ENCODE results near the gene DIO3. TPM values are rescaled to one million over a fixed set of nuclear protein-coding genes. Genes with fewer than 3 reads are reported as not detected.

The DIO3 gene
- total and polyA plus RNA-seq, 8 donors: 0.12 to 2.1 (median 0.79) TPM

GRCh38 chr14:101521978-101522377 lies 39.3 kb upstream of the DIO3 start:
- DNase-seq (no peak), FAIRE-seq (no peak), ATAC-seq (no peak)
- intact Hi-C loops (cut with DNase I): no loop called here
- H3K27me3 ChIP-seq: no peaks in the 10 kb centered on the region
- no peaks in the 10 kb centered on the region for H3K4me1 ChIP-seq
- TF ChIP-seq, protein P1, sequence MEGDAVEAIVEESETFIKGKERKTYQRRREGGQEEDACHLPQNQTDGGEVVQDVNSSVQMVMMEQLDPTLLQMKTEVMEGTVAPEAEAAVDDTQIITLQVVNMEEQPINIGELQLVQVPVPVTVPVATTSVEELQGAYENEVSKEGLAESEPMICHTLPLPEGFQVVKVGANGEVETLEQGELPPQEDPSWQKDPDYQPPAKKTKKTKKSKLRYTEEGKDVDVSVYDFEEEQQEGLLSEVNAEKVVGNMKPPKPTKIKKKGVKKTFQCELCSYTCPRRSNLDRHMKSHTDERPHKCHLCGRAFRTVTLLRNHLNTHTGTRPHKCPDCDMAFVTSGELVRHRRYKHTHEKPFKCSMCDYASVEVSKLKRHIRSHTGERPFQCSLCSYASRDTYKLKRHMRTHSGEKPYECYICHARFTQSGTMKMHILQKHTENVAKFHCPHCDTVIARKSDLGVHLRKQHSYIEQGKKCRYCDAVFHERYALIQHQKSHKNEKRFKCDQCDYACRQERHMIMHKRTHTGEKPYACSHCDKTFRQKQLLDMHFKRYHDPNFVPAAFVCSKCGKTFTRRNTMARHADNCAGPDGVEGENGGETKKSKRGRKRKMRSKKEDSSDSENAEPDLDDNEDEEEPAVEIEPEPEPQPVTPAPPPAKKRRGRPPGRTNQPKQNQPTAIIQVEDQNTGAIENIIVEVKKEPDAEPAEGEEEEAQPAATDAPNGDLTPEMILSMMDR (IDR thresholded peaks at IDR 0.05): no peak
- no peaks in the 10 kb centered on the region for H3K9me3 ChIP-seq
- no peaks in the 10 kb centered on the region for H3K36me3 ChIP-seq
- 90% methylated on average over 8 of the region's 8 CpGs for WGBS, 2 donors
- H3K4me3 ChIP-seq: no peak overlapping the region
- no peak overlapping the region for H3K27ac ChIP-seq

GRCh38 chr14:101525640-101526527 lies 35.4 kb upstream of the DIO3 start:
- ATAC-seq (no peak), FAIRE-seq (no peak), DNase-seq (no peak)
- 60 to 62% methylated on average over 41 of the region's 41 CpGs for WGBS, 2 donors
- intact Hi-C loops (cut with DNase I): no loop called here
- Histone ChIP-seq H3K36me3 (no peaks in the 10 kb centered on the region), H3K27me3 (no peaks in the 10 kb centered on the region), H3K4me1 (no peaks in the 10 kb centered on the region), H3K9me3 (no peaks in the 10 kb centered on the region), H3K4me3 (no peak overlapping the region), H3K27ac (no peak overlapping the region)
- TF ChIP-seq, protein P1 (IDR thresholded peaks at IDR 0.05): no peak

GRCh38 chr14:101527987-101528386 lies 33.3 kb upstream of the DIO3 start:
- no peak overlapping the region for H3K4me3 ChIP-seq
- H3K4me1 ChIP-seq: no peaks in the 10 kb centered on the region
- FAIRE-seq (no peak), DNase-seq (no peak), ATAC-seq (no peak)
- 90 to 97% methylated on average over 11 of the region's 11 CpGs for WGBS, 2 donors
- intact Hi-C loops (cut with DNase I): no loop called here
- no peaks in the 10 kb centered on the region for H3K36me3 ChIP-seq
- H3K27ac ChIP-seq: no peak overlapping the region
- TF ChIP-seq, protein P1 (IDR thresholded peaks at IDR 0.05): no peak
- no peaks in the 10 kb centered on the region for H3K27me3 ChIP-seq
- H3K9me3 ChIP-seq: no peaks in the 10 kb centered on the region

GRCh38 chr14:101529079-101529478 lies 32.2 kb upstream of the DIO3 start:
- no peaks in the 10 kb centered on the region for H3K27me3 ChIP-seq
- no peaks in the 10 kb centered on the region for H3K9me3 ChIP-seq
- DNase-seq (no peak), ATAC-seq (no peak), FAIRE-seq (no peak)
- intact Hi-C loops (cut with DNase I): no loop called here
- H3K27ac ChIP-seq: no peak overlapping the region
- no peaks in the 10 kb centered on the region for H3K36me3 ChIP-seq
- no peaks in the 10 kb centered on the region for H3K4me1 ChIP-seq
- 72 to 75% methylated on average over 13 of the region's 13 CpGs for WGBS, 2 donors
- TF ChIP-seq, protein P1 (IDR thresholded peaks at IDR 0.05): no peak
- no peak overlapping the region for H3K4me3 ChIP-seq

GRCh38 chr14:101534198-101534597 lies 27.1 kb upstream of the DIO3 start:
- FAIRE-seq (no peak), DNase-seq (no peak), ATAC-seq (no peak)
- Histone ChIP-seq H3K4me1 (no peaks in the 10 kb centered on the region), H3K36me3 (no peaks in the 10 kb centered on the region), H3K27me3 (no peaks in the 10 kb centered on the region), H3K27ac (no peak overlapping the region), H3K9me3 (no peaks in the 10 kb centered on the region), H3K4me3 (no peak overlapping the region)
- WGBS, 2 donors: 78 to 83% methylated on average over 4 of the region's 4 CpGs
- intact Hi-C loops (cut with DNase I): no loop called here
- TF ChIP-seq, protein P1 (IDR thresholded peaks at IDR 0.05): no peak
